Stimulated activated CD8-positive, alpha-beta memory T cell treated with anti-CD3 and anti-CD28 coated beads, Interleukin-12 subunit alpha, Interleukin-12 subunit beta, amount 100 ng/mL, for 24 hours (primary cell): ENCODE measurements around the gene MYL5.
"Not testable (repeated sequence)": the region's sequence is repeated elsewhere in the genome, so short reads cannot be mapped to it uniquely, and the experiment has no call there.

Experiments used
- DNase-seq: peaks from one replicate; pipeline ENCODE4 v3.0.0-alpha.2; 2020; ENCODE audit errors: extremely low read depth

Gene MYL5, protein sequence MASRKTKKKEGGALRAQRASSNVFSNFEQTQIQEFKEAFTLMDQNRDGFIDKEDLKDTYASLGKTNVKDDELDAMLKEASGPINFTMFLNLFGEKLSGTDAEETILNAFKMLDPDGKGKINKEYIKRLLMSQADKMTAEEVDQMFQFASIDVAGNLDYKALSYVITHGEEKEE

DNA sequence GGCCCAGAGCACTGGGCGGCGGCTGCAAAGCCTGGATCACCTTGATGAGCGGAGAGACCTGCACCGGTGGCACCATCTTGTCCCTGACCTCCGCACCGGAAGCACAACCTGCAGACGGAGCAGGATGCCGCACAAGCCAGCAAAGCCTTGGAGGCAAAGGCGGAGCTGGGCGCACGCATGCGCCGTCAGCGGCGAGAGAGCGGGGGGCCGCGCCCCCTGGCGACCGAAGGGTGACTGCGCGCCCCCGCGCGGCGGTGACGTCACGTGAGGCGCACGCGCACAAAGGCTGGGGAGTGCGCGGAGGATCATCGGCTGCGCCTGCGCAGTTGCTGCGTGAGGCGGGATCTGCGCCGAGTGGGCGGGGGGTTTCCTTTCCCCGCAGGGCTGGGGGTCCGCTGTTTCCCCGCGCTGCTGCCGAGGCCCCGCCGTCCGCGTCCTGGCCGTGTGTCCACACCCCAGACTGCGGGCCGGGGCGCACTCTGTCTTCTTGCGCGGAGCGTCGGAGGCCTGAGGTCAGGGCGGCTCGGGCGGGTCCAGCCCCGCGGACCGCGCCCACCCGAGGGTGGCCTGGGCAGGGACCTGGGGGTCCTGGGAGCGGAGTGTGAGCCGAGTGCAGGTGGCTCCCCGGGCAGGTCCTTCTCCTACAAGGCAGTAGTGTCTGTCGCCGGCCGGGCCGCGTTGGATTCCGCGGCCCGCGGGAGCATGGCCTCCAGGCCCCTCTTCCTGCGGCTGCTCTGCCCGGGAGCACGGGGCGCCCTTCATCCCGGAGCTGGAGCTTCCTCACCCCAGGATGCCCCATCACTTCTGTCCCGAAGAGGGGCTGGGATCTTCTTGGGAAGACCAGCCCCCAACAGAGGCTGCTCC, at the start of gene MYL5, which contains the start of gene ATP5ME:
Gene MYL5, plus strand, starts transcription at position 371 of the 864 bp plus-strand sequence. CDS start 3,485 bp downstream, outside the sequence.
Gene ATP5ME, minus strand, starts transcription at position 105 of the 864 bp plus-strand sequence. Its CDS starts 29 bp downstream, at position 76.
- peak; percentile 93 for DNase-seq

DNA sequence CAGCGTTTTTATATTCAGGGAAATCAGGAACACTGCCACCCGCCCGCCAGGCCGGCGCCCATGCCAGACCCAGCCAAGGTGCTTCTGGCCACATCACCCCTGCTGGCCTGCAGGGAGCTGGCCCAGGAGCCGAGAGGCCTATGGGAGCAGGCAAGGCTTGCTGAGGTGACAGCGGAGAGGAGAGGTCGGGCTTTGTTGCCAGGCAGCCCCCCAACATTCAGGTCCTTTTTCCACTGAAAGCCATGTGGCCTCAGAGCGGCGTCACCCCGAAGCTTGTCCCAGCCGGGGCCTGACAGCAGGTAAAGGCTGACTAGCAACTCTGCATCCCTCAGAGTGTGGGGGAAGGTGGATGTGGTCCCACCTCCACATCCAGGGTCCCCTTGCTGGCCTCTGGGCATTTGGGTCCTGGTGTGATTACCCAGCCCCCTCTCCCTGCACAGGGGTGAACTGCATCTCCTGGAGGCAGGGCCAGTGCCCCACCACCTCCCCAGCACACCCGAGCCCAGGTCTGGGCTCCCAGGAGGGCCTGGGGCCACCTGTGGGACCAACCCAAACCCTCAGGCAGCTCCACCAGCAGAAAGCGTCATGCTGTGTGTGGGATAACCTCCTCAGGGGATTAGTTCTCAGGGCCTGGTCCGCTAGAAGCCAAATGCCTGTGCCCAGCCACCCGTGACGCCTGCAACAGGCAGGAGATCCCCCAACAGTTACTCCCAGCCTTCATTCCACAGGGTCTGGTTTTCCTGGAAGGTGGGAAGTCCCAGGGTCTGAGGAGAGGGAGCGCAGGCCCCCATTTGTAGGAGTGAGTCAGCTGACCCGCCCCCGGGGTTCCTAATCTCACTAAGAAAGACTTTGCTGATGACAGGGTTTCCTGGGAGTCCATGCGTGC, 49.4 kb upstream of the MYL5 start, which contains the start of gene PDE6B:
Gene PDE6B, plus strand, starts transcription at position 869 of the 886 bp plus-strand sequence. CDS start 54 bp downstream, outside the sequence.
- no peak for DNase-seq

DNA sequence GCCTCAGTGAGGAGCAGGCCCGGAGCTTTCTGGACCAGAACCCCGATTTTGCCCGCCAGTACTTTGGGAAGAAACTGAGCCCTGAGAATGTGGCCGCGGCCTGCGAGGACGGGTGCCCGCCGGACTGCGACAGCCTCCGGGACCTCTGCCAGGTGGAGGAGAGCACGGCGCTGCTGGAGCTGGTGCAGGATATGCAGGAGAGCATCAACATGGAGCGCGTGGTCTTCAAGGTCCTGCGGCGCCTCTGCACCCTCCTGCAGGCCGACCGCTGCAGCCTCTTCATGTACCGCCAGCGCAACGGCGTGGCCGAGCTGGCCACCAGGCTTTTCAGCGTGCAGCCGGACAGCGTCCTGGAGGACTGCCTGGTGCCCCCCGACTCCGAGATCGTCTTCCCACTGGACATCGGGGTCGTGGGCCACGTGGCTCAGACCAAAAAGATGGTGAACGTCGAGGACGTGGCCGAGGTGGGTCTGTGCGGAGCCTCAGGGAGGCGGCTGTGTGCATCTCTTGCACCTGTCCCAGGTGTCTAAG, 48.6 kb upstream of the MYL5 start:
- no peak for DNase-seq

DNA sequence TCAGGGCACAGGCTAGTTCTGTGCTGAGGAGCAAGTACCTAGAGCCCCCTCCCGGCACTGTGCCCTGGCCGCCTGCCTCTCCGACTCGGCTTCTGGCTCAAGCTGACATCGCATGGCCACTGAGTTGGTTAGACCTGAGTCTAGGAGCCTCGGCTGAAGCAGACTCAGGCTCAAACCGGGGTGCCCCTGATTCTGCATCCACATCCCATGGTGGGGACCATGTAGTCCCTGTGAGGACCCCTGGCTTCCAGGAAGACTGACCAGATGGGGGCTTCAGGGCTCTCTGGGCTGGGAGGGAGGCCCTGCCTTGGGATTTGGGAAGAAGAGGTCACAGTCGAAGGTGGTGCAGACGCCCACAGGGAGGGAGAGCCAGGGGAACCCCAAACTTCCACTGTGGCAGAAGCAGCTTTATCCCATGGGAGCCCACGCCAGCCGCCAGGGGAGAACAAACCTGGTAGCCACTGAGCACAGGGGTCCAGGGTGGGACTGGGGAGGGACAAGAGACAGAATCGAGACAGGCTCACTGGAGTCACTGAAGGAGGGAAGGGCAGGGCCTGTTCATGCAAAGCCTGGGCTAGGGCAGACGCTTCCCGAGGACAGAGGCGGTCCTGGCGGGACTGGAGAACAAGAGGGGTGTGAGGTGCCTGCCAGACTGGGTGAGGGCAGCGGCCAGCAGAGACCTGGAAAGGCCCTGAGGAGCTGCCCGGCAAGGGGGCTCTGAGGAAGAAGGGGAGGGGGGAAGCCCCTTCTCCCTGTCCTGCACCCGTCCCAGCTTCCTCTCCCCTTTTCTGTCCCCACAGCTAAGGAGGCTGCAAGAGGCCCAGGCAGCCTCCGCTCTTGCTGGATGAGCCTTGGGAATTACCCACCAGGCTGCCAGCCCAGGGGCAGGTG, 47.9 kb upstream of the MYL5 start:
- no peak for DNase-seq

DNA sequence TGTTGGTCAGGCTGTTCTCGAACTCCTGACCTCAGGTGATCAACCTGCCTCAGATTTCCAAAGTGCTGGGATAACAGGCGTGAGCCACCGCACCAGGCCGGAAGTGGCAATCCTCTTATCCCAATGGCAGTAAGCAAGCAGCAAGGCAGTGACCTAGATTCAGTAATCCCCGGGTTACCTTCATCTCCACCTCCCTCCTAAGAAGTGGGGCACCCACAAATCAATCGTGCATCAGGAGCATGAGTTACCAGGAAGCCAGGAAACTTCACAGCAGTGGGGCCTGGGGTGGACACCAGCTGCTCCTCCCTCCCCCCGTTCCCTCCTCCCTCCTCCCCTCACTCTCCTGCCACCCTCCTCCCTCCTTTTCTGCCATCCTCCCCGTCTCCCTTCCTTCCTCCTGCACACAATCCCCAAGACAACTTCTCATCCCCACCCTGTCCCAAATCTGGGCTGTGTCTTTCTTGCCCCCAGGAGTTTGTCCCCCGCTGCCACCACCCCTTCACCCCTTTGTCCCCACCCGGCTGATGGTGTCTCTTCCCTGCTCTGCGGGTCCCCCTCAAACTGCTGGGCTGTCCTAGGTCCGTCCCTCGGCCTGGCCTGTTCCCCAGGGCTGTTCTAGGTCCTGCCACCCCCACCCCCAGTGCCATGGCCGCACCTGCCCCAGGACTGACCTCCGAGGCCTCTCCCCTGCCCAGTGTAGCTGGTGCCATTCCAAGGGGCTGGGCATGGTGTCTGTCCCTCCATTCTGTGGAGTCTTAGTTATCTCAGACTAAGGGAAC, 46.8 kb upstream of the MYL5 start:
- no peak for DNase-seq

DNA sequence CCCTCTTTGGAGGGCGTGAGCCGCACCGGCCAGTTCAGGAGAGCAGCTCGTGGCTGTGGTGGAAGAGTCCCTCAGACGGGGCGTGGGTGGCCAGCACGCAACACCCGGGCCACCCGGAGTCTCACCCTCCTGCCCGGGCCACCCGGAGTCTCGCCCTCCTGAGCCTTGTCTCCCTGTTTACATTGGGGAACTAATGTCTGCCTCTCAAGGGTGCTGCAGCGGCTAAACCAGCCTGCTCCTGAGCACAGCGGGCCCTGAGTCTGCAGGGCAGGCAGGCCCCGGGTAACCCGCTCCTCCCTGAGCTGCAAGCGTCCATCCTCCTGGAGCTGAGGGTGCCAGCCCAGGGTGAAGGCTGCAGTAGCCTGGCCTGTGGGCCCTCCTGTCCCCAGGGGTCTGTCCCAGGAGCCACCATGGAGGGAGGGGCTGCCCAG, 46.0 kb upstream of the MYL5 start:
- DNase-seq: no peak

DNA sequence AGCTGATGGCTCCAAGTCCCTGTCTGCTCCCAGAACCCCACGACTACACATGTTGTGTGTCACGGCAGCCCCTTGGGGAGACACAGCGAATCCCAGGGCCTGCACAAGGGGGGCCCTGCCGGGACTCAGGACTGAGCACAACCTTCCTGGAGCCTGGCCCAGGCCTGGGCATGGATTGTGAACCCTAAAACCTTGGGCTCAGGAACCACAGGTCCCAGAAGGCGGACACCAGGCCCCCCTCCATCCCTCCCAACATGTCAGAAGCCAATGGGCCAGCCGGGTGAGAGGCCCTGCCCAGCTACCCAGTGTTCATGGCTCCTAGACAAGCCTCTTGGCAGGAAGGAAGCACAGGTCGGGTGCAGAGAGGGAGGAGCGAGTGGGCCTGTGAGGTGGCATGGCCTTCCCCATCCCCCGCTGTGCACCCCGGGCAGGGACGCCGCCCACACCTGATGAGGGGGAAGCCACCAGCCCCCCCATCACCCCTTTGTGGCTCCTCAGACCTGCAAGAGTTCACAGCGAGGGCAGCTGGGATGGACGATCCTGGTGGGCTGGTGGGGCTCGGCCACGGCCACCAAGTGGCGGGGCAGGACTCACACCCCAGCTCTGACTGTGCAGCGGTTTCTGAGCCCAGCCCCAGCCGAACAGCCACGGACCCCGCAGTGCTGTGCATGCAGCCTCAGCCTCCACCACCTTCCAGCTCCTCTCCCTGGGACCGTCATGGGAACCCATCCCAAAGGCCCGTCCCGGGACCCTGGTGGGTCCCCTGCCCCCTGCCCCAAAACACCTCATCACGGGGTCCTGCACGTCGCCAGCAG, 45.3 kb upstream of the MYL5 start:
- no peak for DNase-seq

DNA sequence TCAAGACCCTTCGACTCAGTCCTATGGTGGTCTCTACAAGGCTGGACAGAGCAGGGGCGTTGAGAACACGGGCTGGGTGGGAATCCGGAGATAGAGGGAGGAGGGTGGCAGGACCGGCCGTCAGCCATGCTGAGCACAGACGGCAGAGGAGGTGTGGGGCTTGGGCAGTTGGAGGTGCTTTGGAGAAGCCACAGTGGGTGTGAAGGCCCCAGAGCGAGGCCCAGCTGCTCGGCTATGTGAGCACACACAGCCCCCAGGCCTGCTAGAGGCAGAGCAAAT, 44.8 kb upstream of the MYL5 start:
- no peak for DNase-seq

DNA sequence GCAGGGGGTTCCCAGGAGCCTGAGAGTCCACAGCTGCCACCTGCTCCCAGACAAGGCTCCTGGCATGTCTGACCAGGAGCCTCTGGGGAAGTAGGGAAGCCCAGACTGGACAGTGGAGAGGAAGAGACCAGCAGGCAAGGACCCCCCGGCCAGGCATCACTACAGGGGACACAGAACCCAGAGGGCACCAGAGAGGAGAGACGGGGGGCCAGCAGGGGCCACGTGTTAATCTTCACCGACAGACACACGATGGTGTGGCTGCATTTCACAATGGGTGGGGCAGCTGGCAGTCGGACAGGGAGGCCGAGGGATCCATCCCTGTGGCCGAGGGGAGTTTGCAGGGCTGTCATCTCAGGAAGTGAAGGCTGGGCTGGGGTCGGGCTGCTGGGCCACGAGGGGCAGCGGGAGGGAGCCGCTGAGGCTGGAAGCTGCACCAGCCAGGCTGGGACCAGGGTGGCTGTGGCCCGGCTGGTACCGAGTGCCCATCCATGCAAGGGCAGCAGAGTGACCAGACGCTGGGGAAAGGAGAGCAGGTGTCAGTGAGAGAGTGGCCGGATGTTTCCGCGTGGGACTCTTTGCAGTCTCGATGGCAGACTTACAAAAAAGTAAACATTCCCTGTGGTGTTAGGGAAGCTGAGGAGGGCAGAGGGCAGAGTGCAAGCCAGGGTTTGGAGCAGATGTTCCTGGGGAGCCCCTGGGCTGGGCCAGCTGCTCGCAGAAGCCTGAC, 44.3 kb upstream of the MYL5 start:
- DNase-seq: no peak

DNA sequence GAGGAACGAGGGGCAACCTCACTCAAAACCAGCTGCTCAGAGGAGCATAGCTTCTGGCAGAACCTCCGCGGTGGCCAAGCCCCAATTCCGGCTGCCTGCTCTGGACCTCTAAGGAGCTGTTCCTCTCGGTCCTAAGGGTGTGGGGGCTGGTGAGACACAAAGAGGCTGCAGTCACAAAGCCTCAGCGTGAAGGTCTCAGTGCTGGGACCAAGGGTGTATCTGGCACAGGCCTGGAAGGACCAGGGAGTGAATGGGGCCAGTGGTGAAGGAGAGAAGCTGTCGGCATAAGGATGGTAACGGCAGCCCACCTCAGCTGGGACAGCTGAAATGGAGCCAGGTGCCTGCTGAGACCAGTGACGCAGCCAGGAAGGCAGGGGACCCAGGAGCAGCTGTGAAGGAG, 43.7 kb upstream of the MYL5 start:
- DNase-seq: no peak

DNA sequence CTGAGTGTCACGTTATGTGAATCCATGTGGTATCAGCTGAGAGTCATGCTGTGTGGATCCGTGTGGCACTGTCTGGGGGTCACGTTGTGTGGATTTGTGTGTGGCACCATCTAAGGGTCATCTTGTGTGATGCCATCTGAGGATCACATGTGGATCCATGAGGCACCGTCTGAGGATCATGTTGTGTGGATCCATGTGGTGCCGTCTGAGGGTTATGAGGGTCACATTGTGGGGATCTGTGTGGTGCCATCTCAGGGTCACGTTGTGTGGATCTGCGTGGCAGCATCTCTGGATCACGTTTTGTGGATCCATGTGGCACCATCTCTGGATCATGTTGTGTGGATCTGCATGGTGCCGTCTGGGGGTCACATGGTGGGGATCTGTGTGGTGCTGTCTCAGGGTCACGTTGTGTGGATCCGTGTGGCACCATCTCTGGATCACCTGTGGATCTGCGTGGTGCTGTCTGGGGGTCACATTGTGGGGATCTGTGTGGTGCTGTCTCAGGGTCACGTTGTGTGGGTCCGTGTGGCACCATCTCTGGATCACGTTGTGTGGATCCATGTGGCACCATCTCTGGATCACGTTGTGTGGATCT, 42.0 kb upstream of the MYL5 start:
- DNase-seq: no peak

DNA sequence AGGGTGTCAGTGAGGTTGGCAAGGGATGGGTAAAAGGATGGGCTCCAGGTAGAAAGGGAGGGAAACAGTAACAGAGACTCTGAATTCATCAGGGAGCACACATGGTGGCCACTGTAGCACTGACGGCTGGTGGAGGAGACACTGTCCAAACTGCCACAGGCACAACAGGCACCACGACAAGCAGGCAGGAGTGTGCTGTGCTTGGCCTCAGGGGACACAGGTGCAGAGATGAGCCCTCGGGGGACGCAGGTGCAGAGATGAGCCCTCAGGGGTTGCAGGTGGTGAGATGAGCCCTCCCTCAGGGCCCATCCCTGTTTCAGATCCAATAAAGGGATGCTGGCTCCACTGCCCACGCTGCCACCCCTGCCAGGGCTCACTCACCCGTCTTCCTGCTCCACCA, 41.4 kb upstream of the MYL5 start:
- DNase-seq: no peak

DNA sequence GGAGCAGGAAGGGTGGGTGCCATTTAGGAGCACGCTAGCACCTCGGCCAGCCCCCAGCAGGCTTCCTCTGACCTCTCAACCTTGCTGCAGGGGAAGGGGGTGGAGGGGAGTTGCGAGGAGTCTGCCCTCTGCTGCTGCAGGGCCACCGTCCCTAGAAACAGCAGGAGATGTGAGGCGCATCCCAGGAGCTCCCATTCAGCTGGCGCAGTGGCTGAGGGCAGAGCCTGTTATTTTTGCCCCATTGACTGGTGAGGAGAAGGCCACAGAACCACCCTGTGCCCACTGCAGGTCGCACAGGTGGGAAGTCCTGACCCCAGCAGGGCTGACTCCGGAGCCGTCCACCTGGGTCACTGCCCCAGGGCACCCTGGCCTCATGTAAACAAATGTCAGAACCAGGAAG, 40.9 kb upstream of the MYL5 start:
- DNase-seq: no peak

DNA sequence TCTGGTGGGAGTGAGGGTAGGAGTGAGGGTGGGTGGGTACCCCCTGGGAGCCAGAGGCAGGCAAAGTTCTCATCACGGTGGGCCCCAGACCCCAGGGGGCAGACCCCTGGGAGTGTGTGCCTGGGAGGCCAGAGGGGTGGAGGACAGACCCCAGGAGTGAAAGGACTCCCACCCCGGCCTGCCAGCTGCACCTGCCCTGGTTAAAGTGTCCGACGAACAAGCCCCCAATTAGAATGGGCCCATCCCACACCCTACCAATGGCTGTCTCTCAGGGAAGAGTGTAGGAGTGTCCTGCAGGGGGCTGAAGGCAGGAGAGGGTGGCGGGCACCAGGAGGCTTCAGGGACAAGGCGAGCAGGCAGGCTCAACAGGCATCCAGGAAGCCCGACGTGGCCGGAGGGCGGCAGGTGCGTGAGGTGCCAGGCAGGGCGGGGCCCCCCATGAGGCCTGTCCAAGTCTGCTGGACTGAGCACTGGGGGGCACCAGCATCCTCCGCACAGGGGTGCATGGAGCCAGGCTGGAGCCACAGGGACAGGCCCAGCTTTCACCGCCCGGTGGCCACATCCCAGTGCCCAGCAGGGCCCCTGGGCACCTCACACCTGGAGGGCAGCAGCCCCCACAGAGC, 40.3 kb upstream of the MYL5 start:
- no peak for DNase-seq

DNA sequence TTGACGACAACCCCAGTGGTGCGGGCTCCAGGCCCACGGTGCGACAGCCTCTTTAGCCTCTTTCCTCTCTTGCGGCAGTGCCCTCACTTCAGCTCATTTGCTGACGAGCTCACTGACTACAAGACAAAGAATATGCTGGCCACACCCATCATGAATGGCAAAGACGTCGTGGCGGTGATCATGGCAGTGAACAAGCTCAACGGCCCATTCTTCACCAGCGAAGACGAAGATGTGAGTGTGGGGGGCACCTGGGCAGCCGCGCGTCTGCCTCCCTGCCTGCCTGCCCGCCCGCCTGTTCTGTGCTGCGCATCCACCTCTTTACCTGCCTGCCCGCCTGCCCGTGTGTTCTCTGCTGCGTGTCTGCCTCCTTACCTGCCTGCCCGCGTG, 39.8 kb upstream of the MYL5 start:
- no peak for DNase-seq

DNA sequence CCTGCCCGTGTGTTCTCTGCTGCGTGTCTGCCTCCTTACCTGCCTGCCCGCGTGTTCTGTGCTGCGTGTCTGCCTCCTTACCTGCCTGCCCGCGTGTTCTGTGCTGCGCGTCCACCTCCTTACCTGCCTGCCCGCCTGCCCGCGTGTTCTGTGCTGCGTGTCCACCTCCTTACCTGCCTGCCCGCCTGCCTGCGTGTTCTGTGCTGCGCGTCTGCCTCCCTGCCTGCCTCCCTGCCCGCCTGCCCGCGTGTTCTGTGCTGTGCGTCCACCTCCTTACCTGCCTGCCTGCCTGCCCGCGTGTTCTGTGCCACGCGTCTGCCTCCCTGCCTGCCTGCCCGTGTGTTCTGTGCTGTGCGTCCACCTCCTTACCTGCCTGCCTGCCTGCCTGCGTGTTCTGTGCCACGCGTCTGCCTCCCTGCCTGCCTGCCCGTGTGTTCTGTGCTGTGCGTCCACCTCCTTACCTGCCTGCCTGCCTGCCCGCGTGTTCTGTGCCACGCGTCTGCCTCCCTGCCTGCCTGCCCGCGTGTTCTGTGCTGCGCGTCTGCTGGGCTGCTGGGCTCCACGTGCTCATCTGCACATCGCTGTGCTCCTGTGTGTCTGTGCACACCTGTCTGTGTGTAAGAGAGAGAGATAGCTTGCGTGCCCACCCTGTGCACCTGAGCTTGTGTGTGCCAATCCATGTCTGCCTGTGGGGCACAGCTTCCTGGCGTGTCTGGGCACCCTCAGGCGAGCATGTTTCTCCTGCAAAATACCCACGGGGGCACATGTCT, 39.1 kb upstream of the MYL5 start:
- DNase-seq: not testable (repeated sequence)
